Measurements from ENCODE around the gene CPLX1.

GRCh38 chr4:788006-788635, 37.8 kb downstream of the CPLX1 start:
- TF ChIP-seq CTCF (IDR thresholded peaks at IDR 0.05) (no peak), POLR2A (IDR thresholded peaks at IDR 0.05) (no peak)
